Measurements from ENCODE around the gene CSGALNACT2. TPM values are rescaled to one million over a fixed set of nuclear protein-coding genes. Genes with fewer than 3 reads are reported as not detected.

Gene CSGALNACT2
- total RNA-seq, 2 donors from 2014 or later: 28.7 to 38.8 TPM

GRCh38 chr10:43227911-43228782 lies 89.9 kb downstream of the CSGALNACT2 start:
- no peak overlapping the region for H3K27ac Mint-ChIP-seq

GRCh38 chr10:43228783-43229207 lies 90.5 kb downstream of the CSGALNACT2 start:
- DNase-seq (ENCODE audit: low spot score in 2 of 2) (peak in 1 of 2 donors; percentile 41), ATAC-seq (no peak)
- H3K36me3 Mint-ChIP-seq: no peaks in the 10 kb centered on the region
- no peak overlapping the region for H3K27ac Mint-ChIP-seq
- H3K9me3 Mint-ChIP-seq: no peaks in the 10 kb centered on the region

More at GRCh38 chr10:43227911-43228782, 89.9 kb downstream of the CSGALNACT2 start:
- Mint-ChIP-seq H3K9me3 (no peaks in the 10 kb centered on the region), H3K36me3 (no peaks in the 10 kb centered on the region)
- ATAC-seq (no peak), DNase-seq (ENCODE audit: low spot score in 2 of 2) (peak in 1 of 2 donors; percentile 47)

GRCh38 chr10:43229208-43230061 lies 91.2 kb downstream of the CSGALNACT2 start:
- Mint-ChIP-seq H3K27ac (no peak overlapping the region), H3K9me3 (no peaks in the 10 kb centered on the region), H3K36me3 (no peaks in the 10 kb centered on the region)
- peak; percentile 17 to 55 for ATAC-seq
- DNase-seq (ENCODE audit: low spot score in 2 of 2): peak in 1 of 2 donors; percentile 52

GRCh38 chr10:43230101-43230908 lies 92.1 kb downstream of the CSGALNACT2 start:
- Mint-ChIP-seq H3K9me3 (no peaks in the 10 kb centered on the region), H3K36me3 (no peaks in the 10 kb centered on the region), H3K27ac (no peak overlapping the region)
- ATAC-seq (no peak), DNase-seq (ENCODE audit: low spot score in 2 of 2) (peak in 1 of 2 donors; percentile 49)

- DNase-seq (ENCODE audit: low spot score in 2 of 2): peak in 1 of 2 donors; percentile 52
- H3K27ac Mint-ChIP-seq: no peak overlapping the region
- H3K9me3 Mint-ChIP-seq: no peaks in the 10 kb centered on the region
Measured at GRCh38 chr10:43230909-43231522, 92.8 kb downstream of the CSGALNACT2 start.

GRCh38 chr10:43231523-43232078 lies 93.4 kb downstream of the CSGALNACT2 start:
- Mint-ChIP-seq H3K9me3 (no peaks in the 10 kb centered on the region), H3K27ac (no peak overlapping the region), H3K36me3 (no peaks in the 10 kb centered on the region)
- DNase-seq (ENCODE audit: low spot score in 2 of 2): peak in 1 of 2 donors; percentile 48
- peak; percentile 31 to 35 for ATAC-seq

More at GRCh38 chr10:43230909-43231522, 92.8 kb downstream of the CSGALNACT2 start:
- peak in 1 of 2 donors; percentile 22 for ATAC-seq
- H3K36me3 Mint-ChIP-seq: no peaks in the 10 kb centered on the region

- H3K27ac Mint-ChIP-seq: no peak overlapping the region
- peak in 1 of 2 donors; percentile 49 for DNase-seq (ENCODE audit: low spot score in 2 of 2)
- no peaks in the 10 kb centered on the region for H3K9me3 Mint-ChIP-seq
- H3K36me3 Mint-ChIP-seq: no peaks in the 10 kb centered on the region
- no peak for ATAC-seq
Measured at GRCh38 chr10:43233601-43234430, 95.6 kb downstream of the CSGALNACT2 start.

- H3K36me3 Mint-ChIP-seq: peaks cover 0 to 2% of the 10 kb centered on the region in 2 donors
- H3K9me3 Mint-ChIP-seq: peaks cover 0 to 4% of the 10 kb centered on the region in 2 donors
- DNase-seq (ENCODE audit: low spot score in 2 of 2) (peak in 1 of 2 donors; percentile 37), ATAC-seq (no peak)
- no peak overlapping the region for H3K27ac Mint-ChIP-seq
Measured at GRCh38 chr10:43234471-43235041, 96.3 kb downstream of the CSGALNACT2 start.

Other genes with a start within 250 kb of the CSGALNACT2 start
- gene RET, start 61.4 kb upstream of the CSGALNACT2 start, total RNA-seq: under 1 TPM in 1 of 2 donors, not detected in 1; 0.45 TPM
- under 1 TPM; 0.39 to 0.66 TPM for gene RASGEF1A, start 128.6 kb downstream of the CSGALNACT2 start, total RNA-seq
- gene FXYD4, start 233.2 kb downstream of the CSGALNACT2 start, total RNA-seq: not detected

All from activated naive CD4-positive, alpha-beta T cell treated with anti-CD3 and anti-CD28 coated beads, Interleukin-2, amount 50 U/mL, for 72 hours (primary cell).